Vagina (tissue), 2 donors: ENCODE measurements around the gene QSOX1.

Experiments used
- CTCF ChIP-seq, 3 experiments: fragments of 450-650 bp in 2 of 3; fragments of 200-600 bp in 1 of 3; sonication (generic) in 1 of 3; IDR thresholded peaks; one replicate each; pipeline ENCODE4 v1.5.1; 2017 to 2019; ENCODE audit warnings: antibody characterized with exemption in 3 of 3, mild to moderate bottlenecking in 2 of 3, moderate library complexity in 2 of 3
- POLR2A ChIP-seq, 2 donors: fragments of 450-650 bp; IDR thresholded peaks; one replicate each; pipeline ENCODE4 v1.6.1; 2017; ENCODE audit warnings: antibody characterized with exemption in 2 of 2, mild to moderate bottlenecking in 2 of 2, moderate library complexity in 2 of 2
- POLR2AphosphoS5 ChIP-seq, 2 donors: sonication (generic); formaldehyde crosslinking; IDR thresholded peaks; one replicate each; pipeline ENCODE4 v1.9.0; 2017; ENCODE audit warnings: antibody characterized with exemption in 2 of 2, mild to moderate bottlenecking in 2 of 2, low read depth in 1 of 2; ENCODE audit not compliant: insufficient read depth in 1 of 2

GRCh38 chr1:180168786-180169639 is 14.3 kb downstream of the QSOX1 start:
- TF ChIP-seq POLR2A (IDR thresholded peaks at IDR 0.05) (no peak), CTCF (IDR thresholded peaks at IDR 0.05) (no peak), POLR2AphosphoS5 (IDR thresholded peaks at IDR 0.05; ENCODE audit: insufficient read depth in 1 of 2, low read depth in 1 of 2) (peak in 1 of 2 donors; percentile 34)
